ENCODE results near the gene PIAS2.
"Not testable (repeated sequence)": the region's sequence is repeated elsewhere in the genome, so short reads cannot be mapped to it uniquely, and the experiment has no call there.

PIAS2 gene

GRCh38 chr18:46867367-46868143, 49.8 kb downstream of the PIAS2 start:
- no peak for TF ChIP-seq SUZ12 (IDR thresholded peaks at IDR 0.05)
- TF ChIP-seq CTBP1 (IDR thresholded peaks at IDR 0.05; ENCODE audit: borderline replicate concordance): no peak
- no peak for TF ChIP-seq FOXM1 (IDR thresholded peaks at IDR 0.05; ENCODE audit: borderline replicate concordance)
- no peak for TF ChIP-seq L3MBTL2 (conservative IDR thresholded peaks at IDR 0.05)
- TF ChIP-seq ARNT (IDR thresholded peaks at IDR 0.05): no peak
- TF ChIP-seq FOXA1 (IDR thresholded peaks at IDR 0.05): no peak
- no peak for TF ChIP-seq SP1 (IDR thresholded peaks at IDR 0.05)
- ChIA-PET POLR2A (interaction anchor here (0.9 kb wide), 1 partner anchor 50 kb away, joined by 3 read pairs; the partner anchor contains the start of genes KATNAL2 and PIAS2), CTCF (no interaction called here)
- DNase-seq (ENCODE audit: extremely low spot score): no peak

DNA sequence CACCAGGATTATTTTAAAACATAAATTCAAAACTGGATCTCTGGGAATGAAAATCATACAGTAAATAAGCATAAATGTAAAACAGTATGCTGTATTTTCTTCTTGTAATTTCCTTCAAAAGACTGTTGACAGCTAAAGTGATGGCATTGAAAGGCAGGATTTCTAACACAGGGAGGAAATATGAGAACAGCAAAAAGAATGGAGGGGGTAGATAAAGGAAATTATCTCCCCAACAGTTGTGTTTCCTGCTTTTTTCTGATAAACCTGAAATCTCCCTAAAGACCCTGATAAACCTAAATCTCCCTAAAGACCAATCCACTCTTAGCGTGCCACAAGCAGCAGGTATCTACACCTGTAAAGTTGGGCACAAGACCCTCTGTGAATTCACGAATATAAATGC, 50.8 kb downstream of the PIAS2 start:
- POLR2A ChIA-PET: no interaction called here
- no peak for TF ChIP-seq BHLHE40 (IDR thresholded peaks at IDR 0.05; ENCODE audit: borderline replicate concordance)
- no peak for TF ChIP-seq SUZ12 (IDR thresholded peaks at IDR 0.05)
- no peak for TF ChIP-seq SP1 (IDR thresholded peaks at IDR 0.05)
- TF ChIP-seq, protein P1, sequence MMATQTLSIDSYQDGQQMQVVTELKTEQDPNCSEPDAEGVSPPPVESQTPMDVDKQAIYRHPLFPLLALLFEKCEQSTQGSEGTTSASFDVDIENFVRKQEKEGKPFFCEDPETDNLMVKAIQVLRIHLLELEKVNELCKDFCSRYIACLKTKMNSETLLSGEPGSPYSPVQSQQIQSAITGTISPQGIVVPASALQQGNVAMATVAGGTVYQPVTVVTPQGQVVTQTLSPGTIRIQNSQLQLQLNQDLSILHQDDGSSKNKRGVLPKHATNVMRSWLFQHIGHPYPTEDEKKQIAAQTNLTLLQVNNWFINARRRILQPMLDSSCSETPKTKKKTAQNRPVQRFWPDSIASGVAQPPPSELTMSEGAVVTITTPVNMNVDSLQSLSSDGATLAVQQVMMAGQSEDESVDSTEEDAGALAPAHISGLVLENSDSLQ (IDR thresholded peaks at IDR 0.05): no peak
- no peak for TF ChIP-seq ELF4 (IDR thresholded peaks at IDR 0.05)
- no peak for TF ChIP-seq ZNF384 (IDR thresholded peaks at IDR 0.05)
- TF ChIP-seq NFRKB (IDR thresholded peaks at IDR 0.05): no peak
- TF ChIP-seq HDGF (IDR thresholded peaks at IDR 0.05; ENCODE audit: borderline replicate concordance): no peak
- CTCF ChIA-PET: no interaction called here
- no peak for DNase-seq (ENCODE audit: extremely low spot score)

- DNase-seq (ENCODE audit: extremely low spot score); POLR2A ChIA-PET; CTCF ChIA-PET: not testable (repeated sequence)
These were observed 52.1 kb downstream of the PIAS2 start for GRCh38 chr18:46865245-46865644.

GRCh38 chr18:46859855-46860254, 57.5 kb downstream of the PIAS2 start:
- ChIA-PET CTCF (no interaction called here), POLR2A (no interaction called here)
- TF ChIP-seq BHLHE40 (IDR thresholded peaks at IDR 0.05; ENCODE audit: borderline replicate concordance) (no peak), FOXA1 (IDR thresholded peaks at IDR 0.05) (no peak), LEF1 (IDR thresholded peaks at IDR 0.05; ENCODE audit: borderline replicate concordance) (no peak), FOXM1 (IDR thresholded peaks at IDR 0.05; ENCODE audit: borderline replicate concordance) (no peak), SP1 (IDR thresholded peaks at IDR 0.05) (no peak), L3MBTL2 (conservative IDR thresholded peaks at IDR 0.05) (no peak), SUZ12 (IDR thresholded peaks at IDR 0.05) (no peak), CTBP1 (IDR thresholded peaks at IDR 0.05; ENCODE audit: borderline replicate concordance) (no peak), FOXK2 (IDR thresholded peaks at IDR 0.05) (no peak), ZNF384 (IDR thresholded peaks at IDR 0.05) (no peak), NFRKB (IDR thresholded peaks at IDR 0.05) (no peak), TARDBP (IDR thresholded peaks at IDR 0.05) (no peak), ARNT (IDR thresholded peaks at IDR 0.05) (no peak), HDGF (IDR thresholded peaks at IDR 0.05; ENCODE audit: borderline replicate concordance) (no peak), ELF4 (IDR thresholded peaks at IDR 0.05) (no peak)
- TF ChIP-seq, protein P1 (IDR thresholded peaks at IDR 0.05): no peak
- DNase-seq (ENCODE audit: extremely low spot score): no peak

GRCh38 chr18:46858290-46858689, 59.0 kb downstream of the PIAS2 start:
- CTCF ChIA-PET: no interaction called here
- DNase-seq (ENCODE audit: extremely low spot score): no peak
- TF ChIP-seq ELF4 (IDR thresholded peaks at IDR 0.05) (no peak), SP1 (IDR thresholded peaks at IDR 0.05) (no peak), HDGF (IDR thresholded peaks at IDR 0.05; ENCODE audit: borderline replicate concordance) (no peak), LEF1 (IDR thresholded peaks at IDR 0.05; ENCODE audit: borderline replicate concordance) (no peak), ARNT (IDR thresholded peaks at IDR 0.05) (no peak), CTBP1 (IDR thresholded peaks at IDR 0.05; ENCODE audit: borderline replicate concordance) (no peak), FOXM1 (IDR thresholded peaks at IDR 0.05; ENCODE audit: borderline replicate concordance) (no peak), BHLHE40 (IDR thresholded peaks at IDR 0.05; ENCODE audit: borderline replicate concordance) (no peak), L3MBTL2 (conservative IDR thresholded peaks at IDR 0.05) (no peak), FOXA1 (IDR thresholded peaks at IDR 0.05) (no peak), TARDBP (IDR thresholded peaks at IDR 0.05) (no peak), FOXK2 (IDR thresholded peaks at IDR 0.05) (no peak)
- TF ChIP-seq, protein P1 (IDR thresholded peaks at IDR 0.05): no peak
- POLR2A ChIA-PET: no interaction called here

- POLR2A ChIA-PET: no interaction called here
- CTCF ChIA-PET: no interaction called here
- TF ChIP-seq LEF1 (IDR thresholded peaks at IDR 0.05; ENCODE audit: borderline replicate concordance): no peak
- no peak for TF ChIP-seq FOXK2 (IDR thresholded peaks at IDR 0.05)
- no peak for TF ChIP-seq BHLHE40 (IDR thresholded peaks at IDR 0.05; ENCODE audit: borderline replicate concordance)
- no peak for TF ChIP-seq ARNT (IDR thresholded peaks at IDR 0.05)
- TF ChIP-seq FOXM1 (IDR thresholded peaks at IDR 0.05; ENCODE audit: borderline replicate concordance): no peak
- TF ChIP-seq TARDBP (IDR thresholded peaks at IDR 0.05): no peak
- TF ChIP-seq L3MBTL2 (conservative IDR thresholded peaks at IDR 0.05): no peak
- no peak for DNase-seq (ENCODE audit: extremely low spot score)
These were observed 60.3 kb downstream of the PIAS2 start for GRCh38 chr18:46856973-46857372.
